GM21367 (cell line): ENCODE data around the gene NFYB.
"Not testable (repeated sequence)": the region's sequence is repeated elsewhere in the genome, so short reads cannot be mapped to it uniquely, and the experiment has no call there.

Experiments
- ATAC-seq: cut with Tn5 transposase; IDR thresholded peaks from one replicate; pipeline ENCODE4 v1.9.1; 2021; ENCODE audit not compliant: unreplicated experiment

Gene NFYB

DNA sequence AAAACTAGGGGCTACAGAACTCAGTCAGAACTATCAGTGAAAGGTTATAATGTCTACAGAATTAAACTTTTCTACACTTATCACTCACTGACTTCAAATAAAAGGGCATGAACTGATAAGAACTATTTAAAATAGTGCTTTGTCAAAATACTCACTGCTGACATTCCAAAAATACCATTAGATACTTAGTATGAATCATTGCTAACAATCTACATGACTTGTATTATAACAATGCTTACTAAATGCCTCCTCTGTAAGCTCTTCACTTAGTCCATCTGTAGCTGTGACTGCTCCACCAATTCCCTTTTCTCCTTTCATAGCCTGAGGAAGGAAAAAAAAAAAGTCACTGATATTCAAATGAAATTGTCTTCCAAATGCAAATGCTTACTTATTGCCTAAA lies 17.0 kb downstream of the NFYB start:
- ATAC-seq, result no peak

DNA sequence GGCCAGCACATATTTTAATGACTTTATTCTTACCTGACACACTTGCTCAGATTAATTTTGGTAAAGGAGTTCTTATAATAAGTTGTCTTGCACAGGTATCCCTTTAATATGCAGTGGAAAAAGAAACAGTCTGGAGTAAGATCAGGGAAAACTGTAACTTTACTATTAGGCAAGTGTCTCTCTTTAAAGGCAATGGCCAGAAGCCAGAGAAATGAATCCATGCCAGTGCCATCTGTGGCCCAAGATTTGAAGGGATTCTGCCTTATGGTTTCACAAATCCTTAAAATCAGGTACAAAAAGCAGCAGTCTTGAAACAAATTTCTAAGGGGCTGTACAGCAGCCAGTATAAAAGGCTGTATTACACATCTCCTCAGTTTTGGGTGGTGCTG lies 22.4 kb downstream of the NFYB start:
- ATAC-seq, result no peak

- ATAC-seq, result not testable (repeated sequence)
Observed at GRCh38 chr12:104114834-104115586, 23.0 kb downstream of the NFYB start.

GRCh38 chr12:104109446-104110271 lies 28.4 kb downstream of the NFYB start:
- no peak for ATAC-seq

- ATAC-seq, result no peak
Observed at GRCh38 chr12:104108755-104109445, 29.1 kb downstream of the NFYB start.

DNA sequence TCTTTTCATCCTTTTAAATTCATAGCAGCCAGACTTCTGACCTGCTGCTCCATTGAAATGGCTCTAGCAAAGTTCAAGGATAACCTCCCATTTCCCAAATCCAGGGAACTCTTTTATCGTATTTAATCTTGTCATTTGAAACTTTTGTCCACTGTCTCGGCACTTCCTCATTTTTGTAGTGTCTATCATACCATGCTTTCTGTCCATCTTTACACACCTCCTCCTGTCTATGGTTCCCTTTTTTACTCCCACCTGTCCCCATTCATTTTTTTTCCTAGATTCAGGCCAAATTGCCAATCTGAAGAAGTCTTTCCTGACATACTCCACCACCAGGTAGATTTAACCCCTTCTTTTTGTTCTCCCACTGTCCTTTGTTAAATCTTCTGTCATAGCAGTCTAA lies 31.0 kb downstream of the NFYB start:
- ATAC-seq, result no peak

GRCh38 chr12:104105461-104105860 lies 32.5 kb downstream of the NFYB start:
- no peak for ATAC-seq

DNA sequence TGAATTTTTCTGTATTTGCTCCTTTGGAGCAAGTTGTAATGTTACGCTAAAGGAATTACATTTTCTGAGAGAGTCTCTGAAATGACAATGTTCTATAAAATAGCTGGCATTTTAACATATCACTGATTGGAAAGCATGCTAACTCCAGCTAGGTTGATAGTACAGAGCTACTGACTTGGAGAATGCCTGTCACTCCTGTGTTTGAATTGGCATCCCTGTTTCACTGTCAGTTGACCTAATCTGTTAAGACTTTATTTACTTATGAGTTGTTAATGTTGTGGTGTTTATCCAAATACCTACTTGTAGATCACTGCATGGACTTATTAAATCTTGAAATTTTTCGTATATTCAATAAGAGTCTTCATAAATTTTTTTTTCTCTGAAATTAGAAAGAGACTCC lies 40.1 kb downstream of the NFYB start:
- no peak for ATAC-seq

DNA sequence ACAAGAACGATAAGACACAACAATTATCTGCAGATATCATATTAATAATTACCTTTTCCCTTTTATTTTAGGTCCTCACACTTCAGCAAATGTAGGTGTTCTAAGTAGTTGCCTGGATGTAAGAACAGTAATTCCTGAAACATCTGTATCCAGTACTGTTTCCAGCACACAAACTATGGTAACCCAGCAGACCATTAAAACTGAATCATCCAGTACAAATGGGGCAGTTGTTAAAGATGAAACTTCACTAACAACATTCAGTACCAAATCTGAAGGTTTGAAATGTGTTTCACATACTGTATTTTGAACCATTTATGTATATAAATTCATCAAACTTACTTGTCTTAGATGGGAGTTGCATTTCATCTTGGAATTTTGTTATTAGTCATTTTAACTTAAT lies 42.7 kb downstream of the NFYB start:
- no peak for ATAC-seq

- ATAC-seq, result no peak
Observed at GRCh38 chr12:104094284-104094683, 43.7 kb downstream of the NFYB start.

DNA sequence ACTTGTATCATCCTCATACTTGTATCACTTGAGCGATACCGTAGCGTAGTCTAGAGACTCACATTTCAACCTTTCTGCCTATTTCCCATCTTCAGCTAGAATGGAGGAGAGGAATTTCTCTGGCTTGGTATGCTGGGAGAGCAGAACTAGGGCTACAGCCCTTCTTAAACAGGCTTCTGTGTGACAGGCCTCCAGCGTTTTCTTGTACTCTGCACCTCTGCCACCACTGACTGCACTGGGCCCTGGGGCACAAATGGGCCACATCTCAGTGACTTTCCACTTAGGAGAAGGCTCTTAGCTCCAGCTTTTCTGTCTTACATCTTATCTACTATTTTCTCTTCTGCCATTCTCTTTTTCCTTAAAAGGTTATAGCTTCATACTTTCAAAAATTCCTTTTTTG lies 46.9 kb downstream of the NFYB start:
- no peak for ATAC-seq

- ATAC-seq, result no peak
Observed at GRCh38 chr12:104090685-104091084, 47.3 kb downstream of the NFYB start.

GRCh38 chr12:104083769-104084475 lies 54.1 kb downstream of the NFYB start:
- no peak for ATAC-seq

DNA sequence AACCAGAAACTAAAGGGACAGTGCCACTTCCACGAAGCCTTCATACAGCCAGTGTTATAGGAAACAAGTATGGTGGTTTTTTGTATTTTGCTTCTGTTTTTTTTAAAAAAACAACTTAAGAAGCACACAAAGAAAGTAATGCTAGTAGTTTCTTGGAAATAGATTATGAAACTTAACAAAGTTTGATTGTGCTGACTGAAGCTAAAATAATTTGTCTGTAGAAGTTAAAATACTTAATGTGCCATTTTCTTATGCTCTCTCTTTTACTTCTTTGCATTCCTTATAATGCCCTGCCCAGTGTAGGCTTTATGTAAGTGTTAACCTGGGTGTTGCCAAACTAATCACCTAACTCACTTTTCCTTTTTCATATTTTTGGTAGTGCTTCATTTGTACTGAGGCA lies 57.2 kb downstream of the NFYB start:
- no peak for ATAC-seq

DNA sequence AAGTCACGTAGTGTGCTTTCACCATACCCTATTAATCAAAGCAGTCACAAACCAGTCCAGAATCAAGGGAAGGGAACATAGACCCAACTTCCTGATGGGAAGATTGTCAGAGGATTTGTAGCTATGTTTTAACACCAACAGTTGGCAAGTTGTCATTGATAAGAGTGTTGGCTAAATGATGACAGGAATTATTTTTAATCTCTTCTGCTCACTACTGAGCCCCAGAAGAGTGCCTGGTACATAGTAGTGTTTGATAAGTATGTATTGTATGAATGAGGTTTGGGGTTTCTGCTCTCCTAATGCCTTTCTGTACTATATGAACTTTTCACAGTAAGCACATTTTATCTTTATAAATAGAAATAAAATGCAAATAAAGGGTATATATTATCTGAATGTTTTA lies 59.0 kb downstream of the NFYB start:
- ATAC-seq, result no peak

DNA sequence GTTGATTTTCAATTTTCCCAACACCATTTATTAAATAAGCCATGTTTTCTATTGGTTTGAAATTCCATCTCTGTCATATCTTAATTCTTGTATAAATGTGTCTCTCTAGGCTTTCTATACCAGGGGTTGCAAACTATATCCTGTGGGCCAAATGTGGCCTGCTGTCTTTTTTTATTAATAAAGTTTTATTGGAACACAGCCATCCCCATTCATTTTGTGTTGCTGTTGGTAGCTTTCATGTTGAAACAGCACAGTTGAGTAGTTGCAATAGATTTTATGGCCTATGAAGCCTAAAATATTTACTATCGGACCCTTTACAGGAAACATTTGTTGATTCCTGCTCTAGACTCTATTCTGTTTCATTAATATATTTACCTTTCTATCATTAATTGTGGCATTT lies 64.3 kb downstream of the NFYB start:
- ATAC-seq, result no peak

DNA sequence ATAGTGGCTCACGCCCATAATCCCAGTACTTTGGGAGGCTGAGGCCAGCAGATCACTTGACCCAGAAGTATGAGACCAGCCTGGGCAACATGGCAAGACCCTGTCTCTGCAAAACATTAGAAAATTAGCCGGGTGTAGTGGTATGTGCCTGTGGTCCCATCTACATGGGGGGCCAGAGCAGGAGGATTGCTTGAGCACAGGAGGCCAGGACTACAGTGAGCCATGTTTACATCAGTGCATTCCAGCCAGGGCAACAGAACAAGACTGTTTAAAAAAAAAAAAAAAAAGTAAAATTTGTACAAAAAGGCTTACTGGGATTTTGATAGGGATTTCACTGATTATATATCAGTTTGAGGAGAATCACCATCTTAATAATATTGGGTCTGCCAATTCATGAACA lies 65.9 kb downstream of the NFYB start:
- no peak for ATAC-seq
